WTC11 (cell line): ENCODE results near the gene FBRS. TPM values are rescaled to one million over a fixed set of nuclear protein-coding genes. Genes with fewer than 3 reads are reported as not detected.

Experiments
- total RNA-seq: library from RNA; stranded (reverse); gene quantifications from 3 replicates; pipeline ENCODE4 v1.2.3, GENCODE V29; 2021

FBRS gene
- total RNA-seq, 1 experiment from 2014 or later = 23.2 TPM

Other genes starting within 250 kb of the FBRS start
- 69.0 to 72.2 TPM (median 70.5 TPM) in 3 replicates for gene DCTPP1, start 228.4 kb upstream of the FBRS start, total RNA-seq
- 50.4 to 55.2 TPM (median 53.5 TPM) in 3 replicates for gene SEPHS2, start 212.6 kb upstream of the FBRS start, total RNA-seq
- gene ITGAL, start 185.7 kb upstream of the FBRS start, total RNA-seq = 0.64 to 1.1 TPM (median 1.0 TPM) in 3 replicates
- 35.9 to 43.0 TPM (median 42.4 TPM) in 3 replicates for gene ZNF768, start 131.9 kb upstream of the FBRS start, total RNA-seq
- gene ZNF747, start 123.6 kb upstream of the FBRS start, total RNA-seq = 11.3 to 11.7 TPM (median 11.5 TPM) in 3 replicates
- 9.0 to 10.4 TPM (median 9.1 TPM) in 3 replicates for gene ZNF764, start 100.1 kb upstream of the FBRS start, total RNA-seq
- gene ZNF688, start 86.7 kb upstream of the FBRS start, total RNA-seq = 4.2 to 6.0 TPM (median 4.9 TPM) in 3 replicates
- gene ZNF785, start 72.7 kb upstream of the FBRS start, total RNA-seq = 15.4 to 16.5 TPM (median 16.0 TPM) in 3 replicates
- gene ZNF689, start 48.0 kb upstream of the FBRS start, total RNA-seq = 13.2 to 16.3 TPM (median 15.9 TPM) in 3 replicates
- 21.9 to 24.3 TPM (median 22.0 TPM) in 3 replicates for gene PRR14, start 7.5 kb upstream of the FBRS start, total RNA-seq
- 54.9 to 58.5 TPM (median 55.8 TPM) in 3 replicates for gene SRCAP, start 40.7 kb downstream of the FBRS start, total RNA-seq
- gene PHKG2, start 90.0 kb downstream of the FBRS start, total RNA-seq = 40.8 to 50.5 TPM (median 45.0 TPM) in 3 replicates
- 4.6 to 6.6 TPM (median 6.2 TPM) in 3 replicates for gene CFAP119, start 103.6 kb downstream of the FBRS start, total RNA-seq
- gene RNF40, start 103.9 kb downstream of the FBRS start, total RNA-seq = 63.7 to 77.1 TPM (median 66.9 TPM) in 3 replicates
- gene ZNF629, start 128.8 kb downstream of the FBRS start, total RNA-seq = 18.7 to 20.0 TPM (median 19.7 TPM) in 3 replicates
- 18.3 to 20.3 TPM (median 18.7 TPM) in 3 replicates for gene BCL7C, start 235.6 kb downstream of the FBRS start, total RNA-seq
- 1.4 to 1.9 TPM (median 1.6 TPM) in 3 replicates for gene CTF1, start 238.2 kb downstream of the FBRS start, total RNA-seq